Bronchus fibroblast of lung (primary cell): Measurements from ENCODE around the gene CTAG2. TPM values are rescaled to one million over a fixed set of nuclear protein-coding genes. Genes with fewer than 3 reads are reported as not detected.

ENCODE experiments used
- total RNA-seq: library from RNA; depleted of rRNA; stranded (reverse); fragments of >200 nt; gene quantifications from 2 replicates; pipeline ENCODE4 v1.2.3, GENCODE V29; 2015

The CTAG2 gene
- 2.4 and 2.7 TPM in 2 replicates for total RNA-seq

DNA sequence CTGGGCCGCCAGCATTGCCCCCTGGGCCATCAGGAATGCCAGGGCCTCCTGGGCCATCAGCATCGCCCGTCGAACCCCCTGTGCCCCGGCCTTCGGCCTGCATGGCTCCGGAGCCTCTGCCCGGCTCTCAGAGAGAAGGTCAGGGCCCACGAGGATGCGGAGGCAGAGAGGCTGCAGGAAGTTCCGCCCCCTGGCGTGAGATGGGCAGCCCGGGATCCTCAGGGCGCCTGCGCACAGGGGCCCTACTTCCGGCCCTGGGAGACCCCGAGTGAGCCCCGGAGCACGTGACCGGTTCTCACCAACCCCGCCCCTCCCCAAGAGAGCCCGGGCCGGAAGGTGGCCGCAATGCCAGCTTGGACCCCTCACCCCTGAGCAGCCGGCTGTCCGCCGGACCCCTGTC, at the start of gene CTAG2:
Gene CTAG2, minus strand, starts transcription at position 167 of the 400 bp plus-strand sequence. Its CDS starts 64 bp downstream, at position 103.

DNA sequence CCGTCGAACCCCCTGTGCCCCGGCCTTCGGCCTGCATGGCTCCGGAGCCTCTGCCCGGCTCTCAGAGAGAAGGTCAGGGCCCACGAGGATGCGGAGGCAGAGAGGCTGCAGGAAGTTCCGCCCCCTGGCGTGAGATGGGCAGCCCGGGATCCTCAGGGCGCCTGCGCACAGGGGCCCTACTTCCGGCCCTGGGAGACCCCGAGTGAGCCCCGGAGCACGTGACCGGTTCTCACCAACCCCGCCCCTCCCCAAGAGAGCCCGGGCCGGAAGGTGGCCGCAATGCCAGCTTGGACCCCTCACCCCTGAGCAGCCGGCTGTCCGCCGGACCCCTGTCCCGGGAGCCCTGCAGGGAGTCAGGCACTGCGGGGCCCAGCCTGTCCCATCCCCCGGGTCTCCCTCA, 34.2 kb downstream of the CTAG2 start, which contains the start of gene CTAG1B:
Gene CTAG1B, minus strand, starts transcription at position 101 of the 400 bp plus-strand sequence. Its CDS starts 64 bp downstream, at position 37.

Other genes starting within 250 kb of the CTAG2 start
- gene DNASE1L1, start 244.3 kb downstream of the CTAG2 start, total RNA-seq: 36.7 and 41.4 TPM in 2 replicates
- 17.5 and 24.2 TPM in 2 replicates for gene TAFAZZIN, start 242.0 kb downstream of the CTAG2 start, total RNA-seq
- gene ATP6AP1, start 224.9 kb downstream of the CTAG2 start, total RNA-seq: 32.4 and 36.0 TPM in 2 replicates
- gene GDI1, start 216.4 kb downstream of the CTAG2 start, total RNA-seq: 113 and 125 TPM in 2 replicates
- 52.6 and 60.2 TPM in 2 replicates for gene FAM50A, start 209.4 kb downstream of the CTAG2 start, total RNA-seq
- gene PLXNA3, start 195.3 kb downstream of the CTAG2 start, total RNA-seq: 14.4 and 17.8 TPM in 2 replicates
- gene LAGE3, start 174.3 kb downstream of the CTAG2 start, total RNA-seq: 28.2 and 32.1 TPM in 2 replicates
- 48.5 and 59.5 TPM in 2 replicates for gene UBL4A, start 167.0 kb downstream of the CTAG2 start, total RNA-seq
- gene SLC10A3, start 162.9 kb downstream of the CTAG2 start, total RNA-seq: 22.7 and 26.2 TPM in 2 replicates
- 45.4 and 48.2 TPM in 2 replicates for gene FAM3A, start 137.3 kb downstream of the CTAG2 start, total RNA-seq
- gene G6PD, start 106.7 kb downstream of the CTAG2 start, total RNA-seq: 95.3 and 101 TPM in 2 replicates
- gene IKBKG, start 106.0 kb downstream of the CTAG2 start, total RNA-seq: 19.5 and 20.8 TPM in 2 replicates
- not detected in 2 replicates for gene CTAG1A, start 68.4 kb downstream of the CTAG2 start, total RNA-seq
- not detected in 2 replicates for gene CTAG1B, start 34.3 kb downstream of the CTAG2 start, total RNA-seq
- gene GAB3, start 97.5 kb upstream of the CTAG2 start, total RNA-seq: 0.30 and 0.84 TPM in 2 replicates
- gene DKC1, start 109.3 kb upstream of the CTAG2 start, total RNA-seq: 28.6 and 33.1 TPM in 2 replicates
- gene MPP1, start 151.9 kb upstream of the CTAG2 start, total RNA-seq: 25.7 and 27.6 TPM in 2 replicates
- not detected in 2 replicates for gene SMIM9, start 181.1 kb upstream of the CTAG2 start, total RNA-seq
- 1.5 and 2.4 TPM in 2 replicates for gene F8A1, start 232.8 kb upstream of the CTAG2 start, total RNA-seq